Left ventricle myocardium inferior (tissue), 1 donor: ENCODE results near the gene TIAM1. TPM values are rescaled to one million over a fixed set of nuclear protein-coding genes. Genes with fewer than 3 reads are reported as not detected.
A peak's percentile ranks its signal among the peaks of the same experiment; 100 is the strongest.

Source experiments
- DNase-seq: peaks from one replicate; pipeline ENCODE4 v3.0.0-alpha.2; 2020
- H3K27ac ChIP-seq: fragments of 200-600 bp; replicated peaks from 2 replicates; pipeline ENCODE4 v1.8.0; 2021
- H3K27me3 ChIP-seq: fragments of 200-600 bp; 2 replicates; pipeline ENCODE4 v1.8.0; 2021; ENCODE audit warnings: low read depth
- H3K36me3 ChIP-seq: fragments of 200-600 bp; 2 replicates; pipeline ENCODE4 v1.8.0; 2021
- H3K4me1 ChIP-seq: fragments of 200-600 bp; 2 replicates; pipeline ENCODE4 v1.8.0; 2021
- H3K4me3 ChIP-seq: fragments of 200-600 bp; 2 replicates; pipeline ENCODE4 v1.8.0; 2021; ENCODE audit warnings: mild to moderate bottlenecking, moderate library complexity
- H3K9me3 ChIP-seq: fragments of 200-600 bp; replicated peaks from 2 replicates; pipeline ENCODE4 v1.8.0; 2021
- CTCF ChIP-seq: fragments of 200-600 bp; IDR thresholded peaks from 2 replicates; pipeline ENCODE4 v1.8.0; 2021; ENCODE audit warnings: antibody characterized with exemption, mild to moderate bottlenecking, borderline replicate concordance
- intact Hi-C: fragments of 100-400 bp; cut with micrococcal nuclease; formaldehyde crosslinking; loops from one replicate; pipeline ENCODE4 v1.11.0; 2022
- total RNA-seq: library from RNA; stranded (reverse); fragmentation: NEBNext Ultra II Directional; extraction: Animal tissue kit (Norgen Biotek cat#: 25700); gene quantifications from one replicate; pipeline ENCODE4 v1.2.1, GENCODE V29; 2021
- donor health status: DM: no; HTN: yes; CAD: no; lungs with severe emphysema.

The TIAM1 gene
- total RNA-seq, 1 donor from 2014 or later, result 1.8 TPM

GRCh38 chr21:31173881-31174555 lies 170.0 kb downstream of the TIAM1 start:
- Histone ChIP-seq H3K27me3 (no peaks in the 10 kb centered on the region), H3K4me1 (peaks cover 18% of the 10 kb centered on the region), H3K27ac (peak overlapping the region; percentile 58), H3K4me3 (peak overlapping the region; percentile 22), H3K36me3 (no peaks in the 10 kb centered on the region), H3K9me3 (no peaks in the 10 kb centered on the region)
- peak; percentile 38 for DNase-seq
- intact Hi-C loops, result no loop called here
- TF ChIP-seq CTCF, result no peak

- Histone ChIP-seq H3K4me1 (peaks cover 18% of the 10 kb centered on the region), H3K27ac (no peak overlapping the region), H3K4me3 (no peak overlapping the region), H3K9me3 (no peaks in the 10 kb centered on the region), H3K36me3 (no peaks in the 10 kb centered on the region), H3K27me3 (no peaks in the 10 kb centered on the region)
- no peak for DNase-seq
- no peak for TF ChIP-seq CTCF
- intact Hi-C loops, result no loop called here
These were observed 171.7 kb downstream of the TIAM1 start for GRCh38 chr21:31172328-31172727.

- Histone ChIP-seq H3K27me3 (peaks cover 16% of the 10 kb centered on the region), H3K4me3 (no peak overlapping the region), H3K4me1 (peaks cover 4% of the 10 kb centered on the region), H3K27ac (no peak overlapping the region), H3K9me3 (no peaks in the 10 kb centered on the region), H3K36me3 (no peaks in the 10 kb centered on the region)
- no peak for TF ChIP-seq CTCF
- no peak for DNase-seq
- intact Hi-C loops, result no loop called here
These were observed 179.1 kb downstream of the TIAM1 start for GRCh38 chr21:31164713-31165694.

GRCh38 chr21:31162827-31163226 lies 181.2 kb downstream of the TIAM1 start:
- H3K4me3 ChIP-seq, result no peak overlapping the region
- no peaks in the 10 kb centered on the region for H3K36me3 ChIP-seq
- intact Hi-C loops, result no loop called here
- TF ChIP-seq CTCF, result no peak
- H3K9me3 ChIP-seq, result peaks cover 2% of the 10 kb centered on the region
- DNase-seq, result no peak
- H3K4me1 ChIP-seq, result peaks cover 4% of the 10 kb centered on the region
- no peak overlapping the region for H3K27ac ChIP-seq
- H3K27me3 ChIP-seq, result peaks cover 36% of the 10 kb centered on the region

DNA sequence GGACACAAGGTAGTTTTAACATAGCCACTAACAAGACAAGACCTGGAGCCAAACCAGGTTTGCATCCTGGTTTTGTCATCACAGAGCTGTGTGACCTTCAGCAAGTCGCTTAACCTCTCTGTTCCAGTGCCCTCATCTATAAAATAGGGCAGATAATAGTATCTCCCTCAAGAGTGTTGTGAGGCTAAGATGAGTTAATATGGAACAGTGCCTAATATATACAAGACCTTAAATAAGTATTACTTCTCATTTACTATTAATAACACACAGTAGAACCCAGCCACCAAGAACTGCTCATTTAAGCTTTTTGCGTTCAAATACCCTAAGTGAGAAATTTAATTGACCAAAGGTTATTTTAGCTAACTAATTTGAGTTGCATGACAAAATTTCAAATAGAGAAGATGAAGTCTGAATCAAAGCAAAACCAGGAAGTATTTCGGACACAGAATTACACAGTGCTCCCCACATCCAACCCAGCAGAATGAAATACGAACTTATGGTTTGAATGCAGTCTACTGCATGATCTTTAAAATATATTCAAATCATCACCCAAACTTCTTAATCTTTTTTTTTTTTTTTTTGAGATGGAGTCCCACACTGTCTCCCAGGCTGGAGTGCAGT lies 181.9 kb downstream of the TIAM1 start:
- no peak overlapping the region for H3K4me3 ChIP-seq
- intact Hi-C loops, result no loop called here
- no peak for DNase-seq
- peaks cover 42% of the 10 kb centered on the region for H3K27me3 ChIP-seq
- peaks cover 4% of the 10 kb centered on the region for H3K4me1 ChIP-seq
- TF ChIP-seq CTCF, result no peak
- H3K9me3 ChIP-seq, result peaks cover 8% of the 10 kb centered on the region
- H3K27ac ChIP-seq, result no peak overlapping the region
- no peaks in the 10 kb centered on the region for H3K36me3 ChIP-seq
